HUES48 (cell line): ENCODE data around the gene PEX10.

Experiments
- H3K27ac ChIP-seq: one replicate; pipeline ENCODE4 v1.7.0; 2013; ENCODE audit warnings: low read depth, low read length, inconsistent platforms
- H3K27me3 ChIP-seq: 2 replicates; pipeline ENCODE4 v1.6.1; 2013; ENCODE audit warnings: mild to moderate bottlenecking, low read length; ENCODE audit not compliant: control insufficient read depth, insufficient read depth
- H3K36me3 ChIP-seq: 2 replicates; pipeline ENCODE4 v1.6.1; 2013; ENCODE audit warnings: low read length; ENCODE audit not compliant: control insufficient read depth, insufficient read depth
- H3K4me1 ChIP-seq: 2 replicates; pipeline ENCODE4 v1.6.1; 2013; ENCODE audit warnings: mild to moderate bottlenecking, low read length; ENCODE audit not compliant: control insufficient read depth, insufficient read depth
- H3K4me3 ChIP-seq: 2 replicates; pipeline ENCODE4 v1.5.1; 2013; ENCODE audit warnings: mild to moderate bottlenecking, low read depth, low read length
- H3K9ac ChIP-seq: 2 replicates; pipeline ENCODE4 v1.6.1; 2013; ENCODE audit warnings: mild to moderate bottlenecking, low read depth, low read length, moderate library complexity
- H3K9me3 ChIP-seq: 2 replicates; pipeline ENCODE4 v1.6.1; 2013; ENCODE audit warnings: low read length; ENCODE audit not compliant: control insufficient read depth, insufficient read depth

PEX10 gene

GRCh38 chr1:2368053-2368744 lies 44.2 kb downstream of the PEX10 start:
- Histone ChIP-seq H3K4me1 (no peaks in the 10 kb centered on the region), H3K9ac (no peak overlapping the region), H3K9me3 (peaks cover 3% of the 10 kb centered on the region; the same call in 1 of the 2 replicates), H3K4me3 (no peak overlapping the region), H3K27me3 (no peaks in the 10 kb centered on the region), H3K36me3 (no peaks in the 10 kb centered on the region), H3K27ac (no peak overlapping the region)

GRCh38 chr1:2363847-2364513 lies 48.4 kb downstream of the PEX10 start:
- no peak overlapping the region for H3K4me3 ChIP-seq
- no peak overlapping the region for H3K9ac ChIP-seq
- no peak overlapping the region for H3K27ac ChIP-seq
- no peaks in the 10 kb centered on the region for H3K36me3 ChIP-seq
- H3K4me1 ChIP-seq, result no peaks in the 10 kb centered on the region
- peaks cover 3% of the 10 kb centered on the region; the same call in 1 of the 2 replicates for H3K9me3 ChIP-seq
- no peaks in the 10 kb centered on the region for H3K27me3 ChIP-seq

GRCh38 chr1:2360588-2361364 lies 51.6 kb downstream of the PEX10 start:
- Histone ChIP-seq H3K9me3 (peaks cover 3% of the 10 kb centered on the region; the same call in 1 of the 2 replicates), H3K27ac (no peak overlapping the region), H3K9ac (no peak overlapping the region), H3K4me1 (no peaks in the 10 kb centered on the region), H3K36me3 (no peaks in the 10 kb centered on the region), H3K27me3 (no peaks in the 10 kb centered on the region), H3K4me3 (no peak overlapping the region)

GRCh38 chr1:2358651-2359640 lies 53.4 kb downstream of the PEX10 start:
- H3K4me3 ChIP-seq, result no peak overlapping the region
- H3K9ac ChIP-seq, result no peak overlapping the region
- H3K4me1 ChIP-seq, result no peaks in the 10 kb centered on the region
- no peak overlapping the region for H3K27ac ChIP-seq
- H3K27me3 ChIP-seq, result no peaks in the 10 kb centered on the region
- peaks cover under 1% of the 10 kb centered on the region; the same call in 1 of the 2 replicates for H3K9me3 ChIP-seq
- H3K36me3 ChIP-seq, result no peaks in the 10 kb centered on the region

- no peak overlapping the region for H3K27ac ChIP-seq
- H3K27me3 ChIP-seq, result no peaks in the 10 kb centered on the region
- H3K9ac ChIP-seq, result no peak overlapping the region
- H3K36me3 ChIP-seq, result no peaks in the 10 kb centered on the region
- no peaks in the 10 kb centered on the region for H3K9me3 ChIP-seq
- H3K4me3 ChIP-seq, result no peak overlapping the region
- no peaks in the 10 kb centered on the region for H3K4me1 ChIP-seq
Observed at GRCh38 chr1:2358072-2358471, 54.3 kb downstream of the PEX10 start.

- H3K4me1 ChIP-seq, result no peaks in the 10 kb centered on the region
- H3K36me3 ChIP-seq, result no peaks in the 10 kb centered on the region
- H3K9ac ChIP-seq, result no peak overlapping the region
- H3K27ac ChIP-seq, result no peak overlapping the region
- H3K27me3 ChIP-seq, result no peaks in the 10 kb centered on the region
- no peak overlapping the region for H3K4me3 ChIP-seq
- H3K9me3 ChIP-seq, result no peaks in the 10 kb centered on the region
Observed at GRCh38 chr1:2356911-2357845, 55.2 kb downstream of the PEX10 start.

- H3K4me1 ChIP-seq, result no peaks in the 10 kb centered on the region
- H3K27ac ChIP-seq, result no peak overlapping the region
- no peaks in the 10 kb centered on the region for H3K9me3 ChIP-seq
- H3K36me3 ChIP-seq, result no peaks in the 10 kb centered on the region
- no peak overlapping the region for H3K4me3 ChIP-seq
- H3K9ac ChIP-seq, result no peak overlapping the region
- no peaks in the 10 kb centered on the region for H3K27me3 ChIP-seq
Observed at GRCh38 chr1:2356401-2356800, 56.0 kb downstream of the PEX10 start.

GRCh38 chr1:2355373-2356261 lies 56.7 kb downstream of the PEX10 start:
- Histone ChIP-seq H3K9ac (no peak overlapping the region), H3K27me3 (no peaks in the 10 kb centered on the region), H3K4me3 (no peak overlapping the region), H3K27ac (no peak overlapping the region), H3K9me3 (no peaks in the 10 kb centered on the region), H3K36me3 (no peaks in the 10 kb centered on the region), H3K4me1 (no peaks in the 10 kb centered on the region)
